Suprapubic skin (tissue), 4 donors: ENCODE results near the gene SCAF8.

Experiments used
- EP300 ChIP-seq: sonication (generic); formaldehyde crosslinking; IDR thresholded peaks from one replicate; pipeline ENCODE4 v1.6.1; 2017; ENCODE audit warnings: antibody characterized with exemption
- POLR2A ChIP-seq, 2 donors: fragments of 450-650 bp; IDR thresholded peaks; one replicate each; pipeline ENCODE4 v1.6.1; 2017; ENCODE audit warnings: antibody characterized with exemption in 2 of 2, mild to moderate bottlenecking in 2 of 2, moderate library complexity in 2 of 2
- POLR2AphosphoS5 ChIP-seq, 3 donors: sonication (generic); formaldehyde crosslinking; IDR thresholded peaks; one replicate each; pipeline ENCODE4 v1.6.1; 2017; ENCODE audit warnings: antibody characterized with exemption in 3 of 3
- TF ChIP-seq, protein P1 (sequence below), 2 donors: fragments of 200-600 bp in 1 of 2; fragments of 450-650 bp in 1 of 2; sonication (generic) in 1 of 2; IDR thresholded peaks; one replicate each; pipeline ENCODE4 v1.5.1; 2016 to 2019; ENCODE audit warnings: antibody characterized with exemption in 2 of 2, mild to moderate bottlenecking in 1 of 2, moderate library complexity in 1 of 2

DNA sequence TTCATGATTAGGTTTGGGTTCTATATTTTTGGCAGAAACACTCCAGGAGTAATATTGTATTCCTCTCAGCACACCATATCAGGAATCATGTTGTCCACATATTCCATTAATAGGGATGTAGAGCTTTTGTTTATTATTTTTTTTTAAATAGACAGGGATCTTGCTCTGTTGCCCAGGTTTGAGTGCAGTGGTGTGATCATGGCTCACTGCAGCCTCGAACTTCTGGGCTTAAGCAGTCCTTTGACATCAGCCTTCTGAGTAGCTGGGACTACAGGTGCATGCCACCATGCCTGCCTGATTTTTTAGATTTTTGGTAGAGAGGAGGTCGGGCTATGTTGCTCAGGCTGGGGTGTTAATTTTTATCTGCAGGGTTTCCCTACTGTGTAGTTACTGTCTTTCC lies 12.0 kb downstream of the SCAF8 start:
- TF ChIP-seq, protein P1, sequence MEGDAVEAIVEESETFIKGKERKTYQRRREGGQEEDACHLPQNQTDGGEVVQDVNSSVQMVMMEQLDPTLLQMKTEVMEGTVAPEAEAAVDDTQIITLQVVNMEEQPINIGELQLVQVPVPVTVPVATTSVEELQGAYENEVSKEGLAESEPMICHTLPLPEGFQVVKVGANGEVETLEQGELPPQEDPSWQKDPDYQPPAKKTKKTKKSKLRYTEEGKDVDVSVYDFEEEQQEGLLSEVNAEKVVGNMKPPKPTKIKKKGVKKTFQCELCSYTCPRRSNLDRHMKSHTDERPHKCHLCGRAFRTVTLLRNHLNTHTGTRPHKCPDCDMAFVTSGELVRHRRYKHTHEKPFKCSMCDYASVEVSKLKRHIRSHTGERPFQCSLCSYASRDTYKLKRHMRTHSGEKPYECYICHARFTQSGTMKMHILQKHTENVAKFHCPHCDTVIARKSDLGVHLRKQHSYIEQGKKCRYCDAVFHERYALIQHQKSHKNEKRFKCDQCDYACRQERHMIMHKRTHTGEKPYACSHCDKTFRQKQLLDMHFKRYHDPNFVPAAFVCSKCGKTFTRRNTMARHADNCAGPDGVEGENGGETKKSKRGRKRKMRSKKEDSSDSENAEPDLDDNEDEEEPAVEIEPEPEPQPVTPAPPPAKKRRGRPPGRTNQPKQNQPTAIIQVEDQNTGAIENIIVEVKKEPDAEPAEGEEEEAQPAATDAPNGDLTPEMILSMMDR (IDR thresholded peaks at IDR 0.05): no peak
- TF ChIP-seq EP300 (no peak), POLR2AphosphoS5 (IDR thresholded peaks at IDR 0.05) (no peak), POLR2A (IDR thresholded peaks at IDR 0.05) (no peak)
